ENCODE data around the gene JAM3.

DNA sequence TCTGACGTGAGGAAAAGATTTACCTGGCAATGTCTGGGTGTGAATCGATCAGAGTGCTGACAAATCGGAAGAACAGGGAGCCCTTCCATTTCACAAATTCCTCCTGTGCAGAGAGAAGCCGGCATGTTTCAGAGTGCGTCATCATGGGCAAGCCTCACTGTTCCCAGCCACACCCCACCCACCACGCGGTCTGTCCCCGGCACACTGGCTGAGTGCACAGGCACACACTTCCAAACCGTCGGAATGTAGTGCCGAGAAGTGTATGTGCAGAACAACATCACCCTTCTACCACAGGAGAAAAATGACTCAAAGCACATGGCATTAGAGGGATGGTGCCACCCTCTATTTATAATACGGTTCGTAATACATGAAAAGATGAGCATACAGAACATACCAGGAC is 107.4 kb downstream of the JAM3 start:
- TF ChIP-seq, protein P1, sequence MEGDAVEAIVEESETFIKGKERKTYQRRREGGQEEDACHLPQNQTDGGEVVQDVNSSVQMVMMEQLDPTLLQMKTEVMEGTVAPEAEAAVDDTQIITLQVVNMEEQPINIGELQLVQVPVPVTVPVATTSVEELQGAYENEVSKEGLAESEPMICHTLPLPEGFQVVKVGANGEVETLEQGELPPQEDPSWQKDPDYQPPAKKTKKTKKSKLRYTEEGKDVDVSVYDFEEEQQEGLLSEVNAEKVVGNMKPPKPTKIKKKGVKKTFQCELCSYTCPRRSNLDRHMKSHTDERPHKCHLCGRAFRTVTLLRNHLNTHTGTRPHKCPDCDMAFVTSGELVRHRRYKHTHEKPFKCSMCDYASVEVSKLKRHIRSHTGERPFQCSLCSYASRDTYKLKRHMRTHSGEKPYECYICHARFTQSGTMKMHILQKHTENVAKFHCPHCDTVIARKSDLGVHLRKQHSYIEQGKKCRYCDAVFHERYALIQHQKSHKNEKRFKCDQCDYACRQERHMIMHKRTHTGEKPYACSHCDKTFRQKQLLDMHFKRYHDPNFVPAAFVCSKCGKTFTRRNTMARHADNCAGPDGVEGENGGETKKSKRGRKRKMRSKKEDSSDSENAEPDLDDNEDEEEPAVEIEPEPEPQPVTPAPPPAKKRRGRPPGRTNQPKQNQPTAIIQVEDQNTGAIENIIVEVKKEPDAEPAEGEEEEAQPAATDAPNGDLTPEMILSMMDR (IDR thresholded peaks at IDR 0.05): no peak
- TF ChIP-seq EZH2 (IDR thresholded peaks at IDR 0.05): no peak
